Right lobe of liver (tissue), 4 donors: Measurements from ENCODE around the gene SF3A1.

Experiments
- POLR2A ChIP-seq: fragments of 450-650 bp; IDR thresholded peaks from one replicate; pipeline ENCODE4 v1.6.1; 2017; ENCODE audit warnings: antibody characterized with exemption, mild to moderate bottlenecking
- TF ChIP-seq, protein P1 (sequence below), 4 donors: fragments of 200-600 bp in 3 of 4; fragments of 450-650 bp in 1 of 4; IDR thresholded peaks; one replicate each; pipeline versions ENCODE4 v1.5.1 to v1.8.0; 2016 to 2022; ENCODE audit warnings: antibody characterized with exemption in 4 of 4, mild to moderate bottlenecking in 2 of 4
- donor health status: DM: no; HTN: no; CAD: no.
- donor health status: DM: no; HTN: no; CAD: no.
- donor health status: DM: no; HTN: yes; CAD: no.

DNA sequence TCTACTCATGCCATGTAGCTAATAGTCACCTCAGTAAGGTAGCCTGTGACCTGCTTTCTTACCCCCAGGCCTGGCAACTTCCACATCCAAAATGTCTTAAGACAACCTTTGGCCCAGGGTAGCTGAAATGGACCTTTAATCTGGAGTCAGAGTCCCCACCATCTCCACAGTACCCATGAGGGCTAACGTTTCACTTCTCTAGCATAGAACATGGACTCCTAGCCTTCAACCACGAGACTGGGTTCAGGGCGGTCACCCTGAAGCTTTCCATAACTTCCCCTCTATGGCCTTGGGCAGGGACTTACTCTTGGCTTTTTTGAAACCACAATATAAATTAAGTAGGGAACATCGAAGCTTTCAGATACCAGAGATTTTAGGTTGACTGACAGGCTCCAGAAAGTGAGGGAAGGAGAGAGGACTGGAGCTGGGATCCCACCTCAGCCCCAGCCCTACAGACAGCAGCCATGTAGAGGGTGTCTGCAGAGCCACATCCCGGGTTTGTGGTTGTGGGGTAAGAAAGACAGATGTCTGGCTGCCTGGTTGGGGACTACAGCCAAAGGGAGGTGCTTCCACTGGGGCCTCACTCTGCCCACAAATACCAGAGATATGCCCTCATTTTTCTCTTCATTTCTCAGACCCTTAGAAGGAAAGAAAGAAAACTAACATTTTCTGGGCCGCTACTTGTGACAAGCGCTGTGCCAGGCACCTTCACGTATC lies 32.5 kb downstream of the SF3A1 start:
- TF ChIP-seq POLR2A: no peak
- TF ChIP-seq, protein P1, sequence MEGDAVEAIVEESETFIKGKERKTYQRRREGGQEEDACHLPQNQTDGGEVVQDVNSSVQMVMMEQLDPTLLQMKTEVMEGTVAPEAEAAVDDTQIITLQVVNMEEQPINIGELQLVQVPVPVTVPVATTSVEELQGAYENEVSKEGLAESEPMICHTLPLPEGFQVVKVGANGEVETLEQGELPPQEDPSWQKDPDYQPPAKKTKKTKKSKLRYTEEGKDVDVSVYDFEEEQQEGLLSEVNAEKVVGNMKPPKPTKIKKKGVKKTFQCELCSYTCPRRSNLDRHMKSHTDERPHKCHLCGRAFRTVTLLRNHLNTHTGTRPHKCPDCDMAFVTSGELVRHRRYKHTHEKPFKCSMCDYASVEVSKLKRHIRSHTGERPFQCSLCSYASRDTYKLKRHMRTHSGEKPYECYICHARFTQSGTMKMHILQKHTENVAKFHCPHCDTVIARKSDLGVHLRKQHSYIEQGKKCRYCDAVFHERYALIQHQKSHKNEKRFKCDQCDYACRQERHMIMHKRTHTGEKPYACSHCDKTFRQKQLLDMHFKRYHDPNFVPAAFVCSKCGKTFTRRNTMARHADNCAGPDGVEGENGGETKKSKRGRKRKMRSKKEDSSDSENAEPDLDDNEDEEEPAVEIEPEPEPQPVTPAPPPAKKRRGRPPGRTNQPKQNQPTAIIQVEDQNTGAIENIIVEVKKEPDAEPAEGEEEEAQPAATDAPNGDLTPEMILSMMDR (IDR thresholded peaks at IDR 0.05): no peak
